Naive thymus-derived CD4-positive, alpha-beta T cell (primary cell): ENCODE results near the gene TMEM123. TPM values are rescaled to one million over a fixed set of nuclear protein-coding genes. Genes with fewer than 3 reads are reported as not detected.
A peak's percentile ranks its signal among the peaks of the same experiment; 100 is the strongest.

ENCODE experiments used
- ATAC-seq: fragments of 150-1000 bp; cut with Tn5 transposase; 2 replicates; pipeline ENCODE4 v1.10.0; 2021; ENCODE audit warnings: mild to moderate bottlenecking, moderate library complexity
- CTCF ChIA-PET: fragments of 350-600 bp; sonication (Branson Sonifier 250); formaldehyde crosslinking; loops from one replicate; lab custom pipeline; 2021; ENCODE audit warnings: antibody characterized with exemption; lab: Charles Lee
- POLR2A ChIA-PET: fragments of 350-600 bp; sonication (Branson Sonifier 250); formaldehyde crosslinking; loops from one replicate; lab custom pipeline; 2021; ENCODE audit warnings: antibody characterized with exemption, inconsistent platforms; lab: Charles Lee
- DNase-seq, 9 donors: peaks; one replicate each; pipeline versions ENCODE4 v3.0.0 to v3.0.0-alpha.2; 2020 to 2022; ENCODE audit warnings: mixed read lengths in 1 of 9
- H3K27ac ChIP-seq: one replicate; pipeline ENCODE4 v1.7.0; 2013; ENCODE audit warnings: mild to moderate bottlenecking, low read depth, low read length, moderate library complexity
- H3K27me3 ChIP-seq, 2 donors: one replicate each; pipeline ENCODE4 v1.7.0; 2013; ENCODE audit warnings: low read length in 2 of 2, mild to moderate bottlenecking in 2 of 2, moderate library complexity in 2 of 2; ENCODE audit not compliant: control insufficient read depth in 2 of 2, insufficient read depth in 2 of 2
- H3K36me3 ChIP-seq, 3 experiments: 1 replicate in 2 of 3; 2 replicates in 1 of 3; pipeline ENCODE4 v1.7.0; 2013; ENCODE audit warnings: low read length in 3 of 3, mild to moderate bottlenecking in 3 of 3, moderate library complexity in 1 of 3; ENCODE audit not compliant: insufficient read depth in 3 of 3, control insufficient read depth in 2 of 3
- H3K4me1 ChIP-seq, 2 donors: one replicate each; pipeline ENCODE4 v1.7.0; 2013; ENCODE audit warnings: low read length in 2 of 2, mild to moderate bottlenecking in 2 of 2, moderate library complexity in 1 of 2; ENCODE audit not compliant: control insufficient read depth in 2 of 2, insufficient read depth in 2 of 2
- H3K4me3 ChIP-seq: 2 replicates; pipeline ENCODE4 v1.7.0; 2013; ENCODE audit warnings: mild to moderate bottlenecking, low read length
- H3K9me3 ChIP-seq, 3 experiments: 1 replicate in 2 of 3; 2 replicates in 1 of 3; pipeline ENCODE4 v1.7.0; 2013; ENCODE audit warnings: low read length in 3 of 3; ENCODE audit not compliant: control insufficient read depth in 2 of 3
- H3K27ac Mint-ChIP-seq, 9 donors: one replicate each; pipeline ENCODE4 v1.8.0; 2020 to 2022; ENCODE audit warnings: mixed read lengths in 9 of 9, mild to moderate bottlenecking in 8 of 9, moderate library complexity in 5 of 9, inconsistent platforms in 2 of 9
- H3K27me3 Mint-ChIP-seq, 5 donors: one replicate each; pipeline ENCODE4 v1.8.0; 2021 to 2022; ENCODE audit warnings: mixed read lengths in 5 of 5, mild to moderate bottlenecking in 1 of 5
- H3K36me3 Mint-ChIP-seq, 5 donors: one replicate each; pipeline ENCODE4 v1.8.0; 2020 to 2022; ENCODE audit warnings: mixed read lengths in 5 of 5, mild to moderate bottlenecking in 3 of 5, inconsistent platforms in 1 of 5
- H3K4me1 Mint-ChIP-seq, 7 donors: one replicate each; pipeline ENCODE4 v1.8.0; 2020 to 2022; ENCODE audit warnings: mixed read lengths in 7 of 7, mild to moderate bottlenecking in 3 of 7, inconsistent platforms in 1 of 7
- H3K4me3 Mint-ChIP-seq, 10 donors: one replicate each; pipeline ENCODE4 v1.8.0; 2020 to 2022; ENCODE audit warnings: mild to moderate bottlenecking in 10 of 10, mixed read lengths in 10 of 10, moderate library complexity in 6 of 10, inconsistent platforms in 2 of 10
- H3K9me3 Mint-ChIP-seq, 11 donors: one replicate each; pipeline ENCODE4 v1.8.0; 2020 to 2022; ENCODE audit warnings: mixed read lengths in 11 of 11, mild to moderate bottlenecking in 4 of 11, inconsistent platforms in 1 of 11, moderate library complexity in 1 of 11
- intact Hi-C, 2 donors: fragments of 100-400 bp; cut with micrococcal nuclease; formaldehyde crosslinking; loops; one replicate each; pipeline ENCODE4 v1.15.1; 2023
- polyA plus RNA-seq, 2 donors: library from polyadenylated mRNA; unstranded; fragments of 300-500 nt; fragmentation: Illumina TruSeq; gene quantifications; one replicate each; pipeline ENCODE4 v1.2.3, GENCODE V29; 2021
- total RNA-seq, 6 experiments: library from RNA in 5 of 6; stranded (reverse) in 5 of 6; gene quantifications; 1 replicate in 5 of 6; 2 replicates in 1 of 6; pipeline ENCODE4 v1.2.3 and lab custom pipeline; 2021 to 2026

Gene TMEM123
- 100 to 1,000 TPM; 270 to 495 (median 437) TPM for total RNA-seq
- 100 to 1,000 TPM; 811 to 922 TPM for polyA plus RNA-seq
- total RNA-seq (lab: John Stamatoyannopoulos, UW), result 436 reads per million, percentile 97 among the genes with 10 or more reads in this experiment

GRCh38 chr11:102452461-102453301 lies at the start of gene TMEM123:
Gene TMEM123 (minus strand): TSS chr11:102452765. CDS start chr11:102452623, 142 bp downstream.
- peak within 1 kb of the TSS; percentile 80 for H3K27ac ChIP-seq
- H3K27me3 Mint-ChIP-seq, result no peaks in the 10 kb centered on the region
- DNase-seq (peak; percentile 81 to 93 (median 91)), ATAC-seq (peak; percentile 84)
- POLR2A ChIA-PET, result interaction anchor here (0.7 to 4.8 kb wide), 37 partner anchors 8 to 159 kb away, joined by 3 to 33 read pairs (median 5); no protein-coding TSS in a partner anchor
- H3K36me3 Mint-ChIP-seq, result peaks cover under 1 to 30% (median 12%) of the 10 kb centered on the region in 5 donors
- H3K4me3 Mint-ChIP-seq, result peak within 1 kb of the TSS; percentile 88 to 99 (median 96)
- H3K27ac Mint-ChIP-seq, result peak within 1 kb of the TSS; percentile 93 to 99 (median 96)
- peaks cover 0 to 17% (median 0%) of the 10 kb centered on the region in 3 experiments for H3K36me3 ChIP-seq
- no peaks in the 10 kb centered on the region for H3K9me3 ChIP-seq
- intact Hi-C loops, result loop anchor here (1.0 to 5.0 kb wide), 10 partner anchors 13 to 538 kb away; partner anchors contain the start of genes BIRC3 (in 2 of the 2), BIRC2 (in 1 of the 2) and CEP126 (in 1 of the 2)
- H3K27me3 ChIP-seq, result no peaks in the 10 kb centered on the region
- H3K4me1 Mint-ChIP-seq, result peaks cover 53 to 81% (median 71%) of the 10 kb centered on the region in 7 donors
- CTCF ChIA-PET, result interaction anchor here (0.5 to 1.4 kb wide), 26 partner anchors 15 to 164 kb away, joined by 3 to 18 read pairs (median 4); no protein-coding TSS in a partner anchor
- peak within 1 kb of the TSS; percentile 71 for H3K4me3 ChIP-seq
- H3K9me3 Mint-ChIP-seq, result no peaks in the 10 kb centered on the region
- H3K4me1 ChIP-seq, result peaks cover 40 to 43% of the 10 kb centered on the region in 2 donors

GRCh38 chr11:102500829-102501228 lies 48.3 kb upstream of the TMEM123 start:
- Histone ChIP-seq H3K27me3 (peaks cover 0 to 2% of the 10 kb centered on the region in 2 donors), H3K4me3 (no peak overlapping the region), H3K36me3 (no peaks in the 10 kb centered on the region), H3K27ac (no peak overlapping the region), H3K9me3 (no peaks in the 10 kb centered on the region), H3K4me1 (no peaks in the 10 kb centered on the region)
- CTCF ChIA-PET, result interaction anchor here (1.6 kb wide), 1 partner anchor 112 kb away, joined by 3 read pairs; no protein-coding TSS in a partner anchor
- intact Hi-C loops, result no loop called here
- DNase-seq (no peak), ATAC-seq (no peak)
- H3K27ac Mint-ChIP-seq, result no peak overlapping the region
- H3K9me3 Mint-ChIP-seq, result no peaks in the 10 kb centered on the region
- peaks cover 0 to 1% (median 0%) of the 10 kb centered on the region in 7 donors for H3K4me1 Mint-ChIP-seq
- POLR2A ChIA-PET, result no interaction called here
- peaks cover 0 to 54% (median under 1%) of the 10 kb centered on the region in 5 donors for H3K27me3 Mint-ChIP-seq
- H3K4me3 Mint-ChIP-seq, result no peak overlapping the region
- H3K36me3 Mint-ChIP-seq, result peaks cover 0 to 2% (median 0%) of the 10 kb centered on the region in 5 donors

GRCh38 chr11:102499931-102500330 lies 47.4 kb upstream of the TMEM123 start:
- ChIA-PET POLR2A (interaction anchor here (0.7 kb wide), 1 partner anchor 159 kb away, joined by 3 read pairs; no protein-coding TSS in a partner anchor), CTCF (interaction anchor here (0.7 to 1.9 kb wide), 6 partner anchors 13 to 182 kb away, joined by 3 to 12 read pairs (median 4); no protein-coding TSS in a partner anchor)
- no peak overlapping the region for H3K27ac ChIP-seq

GRCh38 chr11:102499151-102499550 lies 46.6 kb upstream of the TMEM123 start:
- Mint-ChIP-seq H3K4me1 (peaks cover 4 to 14% (median 7%) of the 10 kb centered on the region in 7 donors), H3K27me3 (peaks cover 0 to 50% (median 4%) of the 10 kb centered on the region in 5 donors), H3K9me3 (no peaks in the 10 kb centered on the region), H3K4me3 (no peak overlapping the region), H3K27ac (no peak overlapping the region), H3K36me3 (no peaks in the 10 kb centered on the region)
- CTCF ChIA-PET, result interaction anchor here (0.7 to 1.9 kb wide), 8 partner anchors 12 to 157 kb away, joined by 3 to 12 read pairs (median 4); no protein-coding TSS in a partner anchor
- intact Hi-C loops, result no loop called here
- POLR2A ChIA-PET, result no interaction called here
- Histone ChIP-seq H3K9me3 (no peaks in the 10 kb centered on the region), H3K27me3 (peaks cover 0 to 2% of the 10 kb centered on the region in 2 donors), H3K36me3 (no peaks in the 10 kb centered on the region), H3K4me3 (no peak overlapping the region), H3K4me1 (no peaks in the 10 kb centered on the region), H3K27ac (no peak overlapping the region)
- no peak for DNase-seq
- ATAC-seq, result no peak

More at GRCh38 chr11:102499931-102500330, 47.4 kb upstream of the TMEM123 start:
- Histone ChIP-seq H3K27me3 (peaks cover 0 to 2% of the 10 kb centered on the region in 2 donors), H3K36me3 (no peaks in the 10 kb centered on the region), H3K4me1 (no peaks in the 10 kb centered on the region), H3K4me3 (no peak overlapping the region), H3K9me3 (no peaks in the 10 kb centered on the region)
- Mint-ChIP-seq H3K27ac (no peak overlapping the region), H3K4me1 (peaks cover 4 to 10% (median 7%) of the 10 kb centered on the region in 7 donors), H3K9me3 (no peaks in the 10 kb centered on the region), H3K4me3 (no peak overlapping the region), H3K27me3 (peaks cover 0 to 51% (median 4%) of the 10 kb centered on the region in 5 donors), H3K36me3 (no peaks in the 10 kb centered on the region)
- no peak for DNase-seq
- intact Hi-C loops, result no loop called here
- ATAC-seq, result no peak

GRCh38 chr11:102497061-102497460 lies 44.5 kb upstream of the TMEM123 start:
- peaks cover 4 to 21% (median 10%) of the 10 kb centered on the region in 7 donors for H3K4me1 Mint-ChIP-seq
- Histone ChIP-seq H3K4me3 (no peak overlapping the region), H3K4me1 (no peaks in the 10 kb centered on the region), H3K9me3 (no peaks in the 10 kb centered on the region), H3K27ac (no peak overlapping the region), H3K27me3 (peaks cover 0 to 2% of the 10 kb centered on the region in 2 donors), H3K36me3 (no peaks in the 10 kb centered on the region)
- H3K4me3 Mint-ChIP-seq, result no peak overlapping the region
- peaks cover 0 to 33% (median 4%) of the 10 kb centered on the region in 5 donors for H3K27me3 Mint-ChIP-seq
- intact Hi-C loops, result no loop called here
- H3K9me3 Mint-ChIP-seq, result no peaks in the 10 kb centered on the region
- no peak for DNase-seq
- ATAC-seq, result no peak
- H3K36me3 Mint-ChIP-seq, result no peaks in the 10 kb centered on the region
- no peak overlapping the region for H3K27ac Mint-ChIP-seq
- ChIA-PET CTCF (interaction anchor here (1.4 to 1.6 kb wide), 5 partner anchors 107 to 169 kb away, joined by 5 to 36 read pairs (median 7); no protein-coding TSS in a partner anchor), POLR2A (no interaction called here)
